Measurements from ENCODE around the gene CEP128.

Gene CEP128

DNA sequence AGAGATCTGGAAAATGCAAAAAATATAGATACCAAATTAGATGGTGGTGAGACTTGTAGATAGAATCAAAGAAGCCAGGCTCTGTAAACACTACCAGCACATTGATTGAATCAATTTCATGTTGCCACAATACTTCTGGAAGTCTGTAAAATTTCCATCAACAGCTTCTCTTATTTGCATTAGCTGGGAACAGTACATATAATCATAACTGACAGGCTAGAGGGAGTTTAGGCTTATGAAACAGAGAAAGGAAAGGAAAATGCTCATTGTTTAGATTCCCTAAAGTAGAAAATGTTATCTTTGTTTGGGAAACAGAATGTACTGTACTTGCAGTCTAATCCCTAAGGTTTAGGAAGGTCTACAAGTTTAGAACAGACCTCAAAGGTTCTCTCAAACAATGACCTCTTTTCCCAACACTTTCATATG lies 335.2 kb downstream of the CEP128 start:
- DNase-seq, result no peak

DNA sequence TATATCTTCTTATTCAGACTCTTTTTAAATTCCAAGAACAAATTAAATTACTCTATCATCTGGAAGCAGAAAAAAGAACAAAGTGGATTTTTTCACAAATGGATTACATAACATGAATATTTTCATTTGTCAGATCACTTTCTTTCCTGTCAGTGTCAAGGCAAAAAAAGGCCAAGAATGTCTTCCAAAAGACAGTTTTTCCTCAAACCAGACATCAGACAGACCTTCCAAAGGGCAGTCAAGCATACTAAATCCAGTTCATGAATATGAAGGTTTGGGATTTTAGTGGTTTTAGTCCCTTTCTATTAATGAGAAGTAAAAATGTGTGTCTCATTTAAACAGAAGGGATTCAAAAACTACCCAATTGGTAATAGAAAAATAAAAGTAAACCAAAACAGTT lies 336.0 kb downstream of the CEP128 start:
- no peak for DNase-seq

DNA sequence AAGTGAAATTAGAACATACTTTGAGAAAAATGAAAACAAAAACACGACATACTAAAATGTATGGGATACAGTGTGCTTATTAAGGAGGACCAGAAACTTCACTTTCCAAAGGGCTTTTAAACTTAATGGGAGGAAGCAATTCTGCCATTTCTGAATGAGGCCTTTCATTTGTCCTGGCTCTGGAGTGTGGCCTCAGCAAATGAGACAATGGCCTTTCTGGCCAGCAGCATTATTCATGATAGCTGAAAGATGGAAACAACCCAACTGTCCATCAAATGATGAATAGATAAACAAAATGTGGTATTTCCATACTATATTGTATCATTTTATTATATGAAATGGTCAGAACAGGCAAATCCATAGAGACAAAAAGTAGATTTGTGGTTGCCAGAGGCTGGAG lies 338.6 kb downstream of the CEP128 start:
- no peak for DNase-seq

DNA sequence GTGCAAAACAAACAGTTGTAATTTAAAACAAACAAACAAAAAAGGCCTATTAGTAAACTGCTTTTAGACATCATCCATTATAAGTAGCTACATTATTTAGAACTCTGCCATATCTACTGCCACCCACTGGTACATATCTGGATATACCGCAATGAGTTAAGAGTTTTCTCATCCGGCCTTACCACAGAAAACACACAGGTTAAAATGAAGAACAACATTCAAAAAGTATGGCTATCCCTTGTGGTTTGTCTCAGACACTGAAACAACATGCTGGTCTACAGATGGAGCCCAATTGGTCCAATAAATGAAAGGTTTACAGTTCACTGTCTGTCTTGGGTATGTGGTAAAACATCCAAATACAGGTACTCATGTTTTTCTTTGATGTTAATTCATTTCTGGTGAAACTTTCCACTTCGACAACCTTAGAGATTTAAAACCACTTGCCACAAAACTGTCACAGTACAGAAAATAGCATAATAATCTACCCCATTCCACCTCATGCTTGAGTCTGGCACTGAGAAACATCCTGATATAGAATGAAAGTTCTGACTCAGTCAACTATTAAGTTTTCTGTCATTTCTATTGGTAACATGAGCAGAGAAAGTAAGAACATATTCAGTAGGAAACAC lies 354.3 kb downstream of the CEP128 start:
- DNase-seq, result peak in 2 of 3 donors; percentile 6 to 7

DNA sequence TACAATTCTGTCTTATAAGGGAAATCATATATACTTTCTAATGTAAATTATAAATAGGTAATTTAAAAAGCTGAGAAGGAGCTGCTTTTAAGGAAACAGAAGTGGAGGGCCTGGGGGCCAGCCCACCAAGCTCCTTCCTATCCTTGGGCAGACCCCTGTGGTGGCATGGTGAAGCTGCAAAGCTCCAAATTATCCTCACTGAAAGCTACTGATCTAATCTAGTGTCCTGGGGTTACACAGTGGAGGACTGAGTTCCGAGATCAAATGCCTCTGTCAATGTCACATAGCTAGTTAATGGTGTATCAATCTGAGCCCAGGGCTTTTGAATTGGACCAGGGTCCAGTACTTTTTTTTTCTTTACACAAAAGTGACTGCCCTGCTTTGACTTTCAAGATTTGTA lies 355.4 kb downstream of the CEP128 start:
- DNase-seq, result no peak

DNA sequence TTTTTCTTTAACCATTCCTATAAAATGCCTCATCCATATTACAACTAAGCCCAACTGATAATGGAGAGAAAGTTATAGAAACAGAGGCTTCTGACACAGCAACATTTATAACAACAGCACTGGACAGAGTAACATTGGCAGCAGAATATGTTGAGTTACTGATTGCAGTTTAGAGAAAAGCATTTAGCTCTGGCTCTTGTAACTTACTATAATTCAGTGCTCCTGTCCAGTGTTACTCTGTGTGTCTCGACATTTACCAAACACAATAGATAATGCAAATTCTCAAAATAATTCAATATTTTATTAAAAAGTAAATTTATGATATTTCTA lies 356.1 kb downstream of the CEP128 start:
- DNase-seq, result no peak

DNA sequence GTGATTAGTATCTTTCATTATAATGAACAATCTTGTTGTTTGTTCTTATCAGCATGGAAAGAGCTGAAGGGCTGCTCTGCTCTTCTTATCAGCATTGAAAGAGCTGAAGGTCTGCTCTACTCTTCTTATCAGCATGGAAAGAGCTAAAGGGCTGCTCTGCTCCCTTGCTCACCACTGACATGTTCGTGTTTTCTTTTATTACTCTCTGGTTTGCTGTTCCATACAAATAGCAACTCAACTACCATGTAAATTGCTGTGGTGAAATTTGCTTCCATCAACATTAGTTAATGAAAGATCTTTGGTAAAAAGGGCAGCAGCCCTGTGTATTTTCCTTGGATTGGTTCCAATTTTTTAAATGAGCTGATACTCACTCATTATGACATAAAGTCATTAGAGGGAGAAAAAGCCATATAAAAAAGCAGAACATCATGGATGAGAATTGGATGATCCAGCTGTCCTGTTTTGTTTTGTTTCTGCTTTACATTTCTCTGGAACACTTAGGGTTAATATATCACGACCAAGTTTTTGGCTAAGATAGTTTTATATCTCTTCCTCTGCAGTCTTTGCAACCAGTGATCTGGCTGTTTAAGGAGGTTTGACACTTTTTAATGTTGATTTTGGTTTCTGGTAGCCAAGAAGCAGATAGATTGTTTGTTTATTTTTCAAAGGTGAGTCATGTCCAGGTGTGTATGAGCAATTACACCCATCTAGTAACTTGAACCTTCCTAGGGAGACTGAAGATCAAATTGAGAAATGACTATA lies 356.6 kb downstream of the CEP128 start:
- DNase-seq, result no peak

DNA sequence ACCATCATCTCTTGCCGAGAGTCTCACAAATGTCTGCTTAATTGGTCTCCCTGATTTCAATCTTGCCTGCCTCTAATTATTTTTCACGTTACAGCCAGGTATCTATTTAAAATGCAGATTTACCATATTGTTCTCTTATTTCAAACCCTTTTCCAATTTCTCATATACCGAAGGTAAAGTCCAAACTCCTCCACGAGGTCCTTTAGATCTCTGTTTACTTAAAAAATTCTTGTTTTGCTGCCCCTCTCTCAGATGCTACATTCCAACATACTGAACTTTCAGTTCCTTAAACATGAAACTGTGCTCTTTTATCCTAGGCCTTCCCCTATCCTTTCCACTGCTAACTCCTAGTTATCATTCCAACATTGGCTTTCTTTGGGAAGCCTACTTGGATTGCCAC lies 363.9 kb downstream of the CEP128 start:
- no peak for DNase-seq

DNA sequence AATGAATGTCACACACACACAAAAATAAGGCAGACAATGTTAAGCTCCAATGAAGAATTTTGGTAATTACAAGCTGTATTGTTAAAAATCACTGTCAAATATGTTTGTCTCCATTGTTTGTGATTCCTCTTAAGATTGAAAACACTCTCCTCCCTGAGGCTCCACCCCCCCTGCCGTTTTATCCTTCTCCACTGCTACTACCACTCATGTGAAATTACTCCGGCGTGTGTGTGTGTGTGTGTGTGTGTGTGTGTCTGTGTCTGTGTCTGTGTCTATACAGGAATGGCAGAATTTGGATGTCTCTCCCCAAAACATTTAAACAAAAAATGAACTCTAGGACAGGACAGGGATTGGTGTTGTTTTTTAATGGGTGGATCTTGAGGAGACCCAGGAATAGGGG lies 365.1 kb downstream of the CEP128 start:
- no peak for DNase-seq

DNA sequence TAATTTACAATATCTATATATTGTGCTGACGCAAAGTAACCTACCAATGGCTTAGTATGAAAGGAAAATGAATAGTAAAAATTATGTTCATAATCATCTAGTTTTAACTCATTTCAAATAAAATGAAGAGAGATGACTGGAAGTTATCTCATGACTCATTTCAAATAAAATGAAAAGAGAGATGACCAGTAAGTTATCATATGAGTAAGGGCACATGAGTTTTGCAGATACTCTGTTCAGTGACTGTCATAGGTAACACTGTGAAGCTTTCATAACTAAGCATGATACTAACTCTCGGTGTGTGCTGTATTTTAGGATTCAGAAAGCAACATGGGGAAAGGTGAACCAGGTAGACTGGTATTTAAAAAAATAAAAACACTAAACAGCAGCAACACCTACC lies 365.8 kb downstream of the CEP128 start:
- DNase-seq, result no peak

DNA sequence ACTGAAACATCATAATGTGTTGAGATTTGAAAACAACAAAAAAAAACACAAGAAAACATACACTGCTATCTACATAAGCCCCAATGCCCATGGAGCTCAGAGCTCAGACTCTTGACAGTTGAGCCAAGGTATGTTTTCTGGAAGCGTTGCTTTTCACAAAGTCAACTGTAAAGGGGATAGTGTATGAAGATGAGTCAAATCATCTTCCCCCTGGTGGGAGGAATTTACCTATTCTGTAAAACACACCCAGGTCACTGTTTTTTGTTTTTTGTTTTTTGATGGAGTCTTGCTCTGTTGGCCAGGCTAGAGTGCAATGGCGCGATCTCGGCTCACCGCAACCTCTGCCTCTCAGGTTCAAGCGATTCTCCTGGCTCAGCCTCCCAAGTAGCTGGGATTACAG lies 368.9 kb downstream of the CEP128 start:
- DNase-seq, result no peak

DNA sequence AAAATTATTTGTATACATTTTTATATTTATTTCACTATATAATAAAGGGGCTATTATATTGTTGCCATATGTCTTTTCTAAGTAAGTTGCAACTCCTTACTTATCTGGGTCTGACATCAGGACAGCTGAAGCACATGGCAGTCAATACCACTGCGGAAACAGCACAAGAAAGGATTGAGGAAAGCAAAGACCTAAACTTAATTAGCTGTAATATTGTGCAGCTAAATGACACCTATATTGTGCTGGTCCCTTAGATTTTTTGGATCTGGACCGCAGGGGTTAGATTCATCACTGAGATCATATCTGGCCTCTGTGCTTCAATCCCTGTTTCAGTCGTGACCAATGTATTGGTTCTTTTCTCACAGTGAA lies 370.6 kb downstream of the CEP128 start:
- DNase-seq, result no peak

DNA sequence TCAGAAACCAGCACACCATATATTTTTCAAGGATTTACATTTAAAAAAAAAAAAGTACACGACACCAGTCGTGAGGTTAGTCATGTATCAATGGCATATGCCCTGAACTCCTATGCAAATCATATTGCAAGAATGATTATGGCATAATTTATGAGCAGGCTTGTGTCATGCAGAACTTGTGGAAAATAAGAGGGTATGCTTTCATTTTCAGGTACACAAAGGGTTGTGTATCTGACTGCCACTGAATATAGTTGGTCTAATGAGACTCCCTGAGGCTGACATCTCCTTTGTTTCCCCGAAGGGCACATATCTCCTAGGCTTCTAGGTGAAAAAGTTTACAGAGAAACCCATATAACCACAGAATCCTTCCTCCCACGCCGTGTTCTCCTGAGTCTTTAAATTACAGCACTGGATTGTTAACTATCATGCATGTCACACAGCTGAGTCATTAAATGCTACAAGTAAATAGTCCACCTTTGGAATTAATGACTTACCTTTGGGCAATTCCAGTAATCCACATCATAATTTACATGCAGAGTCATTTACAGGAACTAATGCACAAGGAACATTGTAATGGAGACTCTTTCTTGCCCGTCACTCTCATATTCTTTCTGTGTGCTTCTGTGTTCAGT lies 373.5 kb downstream of the CEP128 start:
- no peak for DNase-seq

DNA sequence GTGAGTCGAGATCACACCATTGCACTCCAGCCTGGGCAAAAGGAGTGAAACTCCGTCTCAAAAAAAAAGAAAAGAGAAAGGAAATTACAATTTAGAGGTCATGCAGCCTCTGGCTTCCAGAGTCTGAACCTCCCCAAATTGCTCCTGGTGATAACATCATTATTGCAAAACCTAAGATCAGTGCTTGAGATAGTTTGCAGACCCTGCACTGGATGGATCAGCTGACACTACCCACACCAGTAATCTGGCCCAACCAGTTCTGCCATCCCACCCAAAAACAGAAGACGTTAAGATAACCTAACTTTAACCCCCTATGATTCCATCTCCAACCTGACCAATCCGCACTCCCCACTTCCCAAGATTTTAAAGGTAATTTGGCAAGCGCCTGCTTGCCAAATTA lies 376.5 kb downstream of the CEP128 start:
- no peak for DNase-seq

DNA sequence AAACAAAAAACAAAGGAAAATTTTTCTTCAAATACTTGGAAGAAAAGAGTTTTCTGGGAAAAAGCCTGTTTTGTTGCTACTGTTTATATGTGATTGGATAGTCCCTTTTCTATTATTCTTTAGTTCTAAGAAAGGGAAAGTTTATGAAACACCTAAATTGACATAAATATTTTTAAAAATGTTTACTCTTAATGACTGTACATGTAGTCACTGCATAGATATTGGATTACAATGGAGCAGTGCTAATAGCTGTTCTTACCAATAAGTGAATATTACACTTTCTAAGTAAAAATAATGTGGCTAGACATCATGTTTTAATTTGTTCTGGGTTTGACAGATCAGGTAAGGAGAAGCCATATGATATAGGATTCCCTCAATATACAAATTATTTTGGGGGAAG lies 377.5 kb downstream of the CEP128 start:
- no peak for DNase-seq

DNA sequence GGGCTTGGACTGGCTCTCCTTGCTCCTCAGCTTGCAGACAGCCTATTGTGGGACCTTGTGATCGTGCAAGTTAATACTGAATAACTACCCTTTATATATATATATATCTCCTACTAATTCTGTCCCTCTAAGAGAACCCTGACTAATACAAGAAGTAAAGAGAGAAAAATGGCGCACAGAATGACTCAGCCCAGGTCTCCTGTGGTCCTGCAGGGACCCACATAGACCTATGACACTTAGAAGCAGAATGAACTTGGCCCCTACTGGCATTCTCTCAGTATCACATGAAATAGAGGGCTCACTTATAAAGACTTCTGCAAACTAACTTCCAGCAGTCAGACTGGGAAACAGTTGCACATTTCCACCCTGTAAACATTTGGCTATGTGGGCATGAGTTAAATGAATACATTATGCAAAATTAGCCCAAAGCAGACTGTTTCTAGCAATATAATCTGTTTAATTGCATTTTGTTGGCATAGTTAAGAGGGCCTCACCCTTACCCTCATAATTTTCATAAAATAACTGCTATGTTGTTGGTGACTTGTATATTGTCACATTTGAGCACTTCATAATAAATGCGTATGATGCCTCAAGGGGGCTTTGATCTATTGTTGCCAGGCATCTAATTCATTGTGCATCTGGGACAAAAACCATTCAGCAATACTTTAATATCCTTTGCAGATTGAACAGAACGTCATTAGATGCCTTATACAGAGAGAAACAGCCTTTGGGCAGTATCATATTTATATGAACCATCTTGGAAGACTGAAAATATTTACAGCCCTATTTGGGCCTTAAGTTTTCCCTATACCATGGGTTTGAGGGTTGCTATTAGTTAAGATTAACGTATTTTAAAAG lies 380.5 kb downstream of the CEP128 start:
- no peak for DNase-seq

DNA sequence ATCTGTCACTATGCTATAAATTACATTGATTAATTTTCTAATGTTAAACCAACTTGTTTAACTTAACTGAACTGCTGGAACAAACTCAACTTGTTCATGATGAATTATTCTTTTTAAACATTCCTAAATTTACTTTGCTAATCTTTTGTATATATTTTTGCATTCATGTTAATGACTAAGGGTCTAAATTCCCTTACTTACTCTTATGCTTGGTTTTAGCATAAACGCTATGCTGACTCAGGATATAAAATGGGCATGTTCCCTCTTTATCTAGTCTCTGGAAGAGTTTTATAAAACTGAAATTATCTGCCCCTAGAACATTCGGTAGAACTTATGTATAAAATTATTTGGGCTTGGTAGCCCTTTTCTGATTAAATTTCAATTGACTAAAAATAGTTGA lies 387.4 kb downstream of the CEP128 start:
- no peak for DNase-seq

DNA sequence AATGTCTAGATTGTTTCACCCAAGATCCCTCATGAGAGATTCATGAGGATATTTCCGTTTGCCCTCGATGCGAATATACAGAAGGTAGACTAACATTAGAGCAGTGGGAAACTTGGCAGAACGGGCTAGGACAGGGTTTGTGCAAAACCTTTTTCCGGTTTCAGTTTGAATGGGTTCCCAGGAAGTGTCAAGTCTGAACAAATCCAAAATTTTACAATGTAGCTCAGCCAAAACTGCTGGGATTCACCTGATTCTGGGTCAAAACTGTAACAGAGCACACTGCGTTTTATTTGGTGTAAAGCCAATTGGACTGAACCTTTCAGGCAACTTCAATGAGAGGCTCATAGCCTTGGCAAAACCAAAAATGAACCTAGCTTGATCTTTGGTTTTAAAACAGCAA lies 392.4 kb downstream of the CEP128 start:
- DNase-seq, result no peak

DNA sequence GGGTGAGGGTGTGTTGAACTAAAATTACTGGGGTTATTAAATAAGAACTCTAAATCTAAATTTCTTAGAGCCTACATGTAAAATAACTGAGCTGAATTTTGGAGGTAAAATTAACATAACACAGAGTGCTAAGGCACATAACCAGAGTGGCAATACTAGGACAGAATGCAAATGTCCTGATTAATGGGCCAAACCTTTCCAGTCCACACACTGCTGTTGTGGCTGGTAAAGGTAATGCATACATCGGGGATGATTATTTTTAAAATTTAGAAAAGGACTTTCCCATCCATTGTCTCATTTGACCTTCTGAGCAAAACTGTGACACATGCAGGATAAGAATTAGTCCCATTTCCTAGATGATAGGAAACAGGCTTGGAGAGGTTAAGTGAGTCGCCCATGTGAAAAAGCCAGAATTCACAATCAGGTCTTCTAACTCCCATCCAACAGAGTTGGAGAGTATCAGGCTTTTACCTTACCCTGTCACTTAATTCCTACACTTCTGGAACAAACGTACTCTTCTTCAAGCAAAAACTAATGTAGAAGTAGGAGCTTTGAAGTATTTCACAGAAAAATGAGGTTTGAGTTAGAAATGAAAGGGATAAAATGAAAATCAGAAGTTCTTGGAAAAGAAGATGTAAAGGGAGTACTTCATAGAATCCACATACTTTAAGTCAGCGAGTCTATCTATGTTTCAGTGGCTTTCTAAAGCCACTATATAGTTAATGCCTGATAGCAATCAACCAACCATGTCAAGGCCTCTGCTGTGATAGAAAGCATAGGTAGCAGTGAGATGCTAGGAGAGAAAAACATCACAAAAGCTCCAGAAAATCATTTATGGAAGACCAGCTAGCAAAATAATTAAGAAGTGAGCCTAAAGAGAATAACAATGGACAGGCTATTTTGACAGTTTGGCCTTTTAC lies 395.3 kb downstream of the CEP128 start:
- no peak for DNase-seq

DNA sequence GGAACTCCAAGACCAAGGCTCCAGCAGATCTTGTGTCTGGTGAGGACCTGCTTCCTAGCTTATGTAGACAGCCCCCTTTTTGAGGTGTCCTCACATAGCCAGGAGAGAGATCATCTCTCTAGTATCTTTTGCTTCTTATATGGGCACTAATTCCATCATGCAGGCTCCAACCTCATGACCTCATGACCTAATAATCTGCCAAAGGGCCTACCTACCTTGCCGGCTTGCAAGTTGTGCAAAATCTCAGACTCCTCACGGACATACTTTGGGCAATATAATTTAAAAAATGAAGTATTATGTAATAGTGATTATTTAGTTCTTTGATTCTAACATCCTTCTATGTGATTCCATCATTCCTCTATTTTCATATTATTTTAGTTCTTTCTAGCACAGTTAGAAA lies 397.2 kb downstream of the CEP128 start:
- DNase-seq, result no peak

DNA sequence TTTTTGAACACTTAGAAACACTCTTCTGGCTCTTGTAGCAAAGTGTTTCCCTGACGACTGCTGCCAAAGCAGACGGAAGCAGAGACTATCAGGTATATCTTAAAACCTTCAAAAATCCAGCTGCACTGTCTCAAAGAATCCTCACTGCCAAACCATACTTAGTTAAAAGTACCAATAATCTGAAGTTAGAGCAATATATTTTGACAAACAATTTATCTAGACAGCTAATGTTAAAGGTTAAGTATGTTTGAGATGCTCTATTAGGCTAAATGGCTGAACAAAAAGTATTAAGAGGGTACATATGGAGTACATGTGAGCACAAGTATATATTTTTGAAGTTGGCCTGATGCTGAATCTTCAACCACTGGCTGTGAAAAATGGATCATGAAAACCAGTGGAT lies 398.3 kb downstream of the CEP128 start:
- no peak for DNase-seq

DNA sequence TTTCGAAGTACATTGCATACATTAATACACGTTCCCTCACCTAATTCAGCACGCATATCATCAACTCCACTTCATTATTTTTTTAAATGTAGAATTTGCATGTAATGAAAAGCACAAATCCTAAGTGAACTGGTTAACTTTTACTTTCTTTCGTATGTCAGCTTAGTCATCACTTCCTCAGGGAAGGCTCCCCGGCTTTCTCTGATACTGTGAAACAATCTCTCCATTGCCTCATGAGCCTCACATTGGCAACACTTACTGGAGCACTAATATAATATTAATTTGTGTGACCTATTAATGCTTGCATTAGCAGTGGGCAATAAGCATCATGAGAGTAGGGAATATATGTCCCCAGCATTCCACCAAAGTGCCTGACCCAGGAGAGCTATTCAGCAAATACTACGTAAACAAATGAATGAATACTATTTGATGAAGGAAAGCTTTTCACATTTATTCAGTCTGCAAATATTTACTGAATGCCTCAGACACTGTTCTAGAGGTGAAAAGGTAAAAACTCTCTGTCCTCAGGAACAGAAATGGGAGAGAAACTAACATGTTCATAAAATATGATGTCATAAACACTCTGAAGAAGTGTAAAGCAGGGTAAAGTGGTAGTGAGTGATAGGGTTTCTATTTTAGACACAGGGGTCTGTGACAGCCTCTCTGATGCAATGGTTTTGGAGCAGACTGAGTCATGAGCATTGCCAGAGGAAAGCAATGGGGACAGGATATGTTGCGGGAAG lies 402.7 kb downstream of the CEP128 start:
- peak in 1 of 3 donors; percentile 3 for DNase-seq

Data from suppressor macrophage treated with lipopolysaccharide for 1 hour (primary cell).